Right renal pelvis (tissue), 4 donors: ENCODE results near the gene ACIN1. TPM values are rescaled to one million over a fixed set of nuclear protein-coding genes. Genes with fewer than 3 reads are reported as not detected.

ENCODE experiments used
- DNase-seq, 4 donors: peaks; one replicate each; pipeline ENCODE4 v3.0.0-alpha.2; 2013; ENCODE audit warnings: low read depth in 4 of 4, low spot score in 3 of 4, missing footprints in 1 of 4
- polyA plus RNA-seq, 4 donors: library from polyadenylated mRNA; unstranded; fragments of 120-200 nt; gene quantifications; one replicate each; pipeline ENCODE4 v1.2.1, GENCODE V29; 2013; ENCODE audit not compliant: insufficient read length in 4 of 4

Gene ACIN1
- polyA plus RNA-seq, 4 donors = 218 to 267 (median 225) TPM

- DNase-seq = no peak
Observed at GRCh38 chr14:23062002-23062401, 32.9 kb downstream of the ACIN1 start.

GRCh38 chr14:23060536-23061260, 34.2 kb downstream of the ACIN1 start:
- no peak for DNase-seq

GRCh38 chr14:23058654-23059504, 36.1 kb downstream of the ACIN1 start:
- DNase-seq = no peak

- DNase-seq = peak; percentile 80 to 88 (median 86)
Observed at GRCh38 chr14:23057757-23058653, 36.9 kb downstream of the ACIN1 start.

GRCh38 chr14:23056956-23057756, 37.8 kb downstream of the ACIN1 start, which contains the start of gene CDH24:
CDH24 (minus strand) TSS chr14:23057520; CDS start chr14:23055733, 1,787 bp downstream.
- DNase-seq = peak in 3 of 4 donors; percentile 64 to 73 (median 69)

DNA sequence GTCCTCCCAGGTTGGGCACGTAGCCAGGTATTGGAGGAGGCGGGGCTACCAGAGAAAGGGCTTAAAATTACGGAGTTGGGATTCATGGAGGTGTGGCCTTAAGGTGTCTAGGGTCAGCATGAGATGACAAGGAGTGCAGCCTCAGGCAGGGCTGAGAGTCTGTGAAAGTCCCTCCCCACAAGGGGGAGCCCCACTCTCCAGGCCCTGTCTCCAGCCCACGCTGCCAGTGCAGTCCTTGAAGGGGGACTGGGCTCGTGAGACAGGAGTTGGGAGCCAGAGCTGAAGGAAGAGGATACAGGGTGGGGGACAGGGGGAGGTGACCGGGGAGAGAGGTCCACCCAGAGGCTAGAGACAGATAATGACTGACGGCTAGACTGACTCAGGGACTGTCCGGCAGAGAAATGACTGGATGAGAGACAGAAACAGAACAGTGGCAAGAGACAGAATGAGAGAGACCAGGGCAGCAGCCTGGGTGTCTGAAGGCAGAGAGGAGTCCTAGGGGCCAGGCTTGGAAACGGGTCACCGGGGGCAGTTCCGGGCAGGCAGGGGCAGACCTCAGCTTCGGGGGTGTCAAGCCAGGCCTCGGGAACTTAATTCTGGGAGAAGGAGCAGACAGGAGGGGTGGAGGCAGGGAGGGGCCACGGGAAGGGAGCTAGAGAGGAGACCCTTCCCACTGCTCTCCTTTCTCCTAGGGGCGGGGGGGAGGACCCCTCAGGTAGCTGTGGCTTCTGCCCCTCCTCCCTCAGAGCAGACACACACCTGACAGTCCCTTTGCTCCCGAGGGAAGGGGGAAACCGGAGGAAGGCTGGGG, 38.6 kb downstream of the ACIN1 start:
- DNase-seq = no peak

GRCh38 chr14:23055621-23056144, 39.3 kb downstream of the ACIN1 start:
- DNase-seq = no peak

GRCh38 chr14:23055147-23055550, 39.8 kb downstream of the ACIN1 start:
- no peak for DNase-seq

DNA sequence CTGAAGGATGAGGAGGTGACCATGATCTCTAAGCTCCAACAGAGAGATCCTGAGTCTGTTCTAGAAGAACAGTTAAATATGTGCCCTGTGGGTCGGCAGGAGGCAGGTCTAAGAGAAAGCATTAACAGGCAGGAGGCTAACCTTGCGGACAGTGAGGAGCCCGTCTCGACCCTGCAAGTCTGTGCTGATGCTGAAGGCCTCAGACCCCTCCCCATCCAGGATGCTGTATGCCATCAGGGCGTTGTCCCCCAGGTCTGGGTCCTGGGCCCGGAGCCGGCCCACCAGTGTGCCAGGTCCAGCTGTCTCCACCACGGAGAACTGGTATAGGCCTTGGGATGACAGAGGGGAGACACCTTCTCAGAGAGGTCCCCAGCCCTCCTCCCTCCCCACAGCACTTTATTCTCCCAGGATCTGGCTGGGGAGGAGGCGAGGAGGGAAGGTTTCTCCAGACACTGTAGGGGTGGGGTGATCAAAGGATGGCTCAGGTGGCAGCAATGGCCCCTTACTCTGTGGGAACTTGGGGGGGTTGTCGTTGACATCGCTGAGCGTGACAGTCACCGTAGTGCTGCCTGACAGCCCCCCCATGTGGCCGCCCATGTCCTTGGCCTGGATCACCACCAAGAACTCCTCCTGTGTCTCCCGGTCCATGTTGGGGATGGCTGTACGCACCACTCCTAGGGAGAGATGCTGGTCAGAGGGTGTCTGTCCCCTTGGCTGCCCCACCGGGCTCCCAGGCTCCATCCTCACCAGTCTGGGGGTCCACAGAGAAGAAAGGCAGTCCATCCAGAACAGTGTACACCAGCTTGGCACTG, 40.7 kb downstream of the ACIN1 start:
- DNase-seq = no peak

- no peak for DNase-seq
Observed at GRCh38 chr14:23053426-23053825, 41.5 kb downstream of the ACIN1 start.

- DNase-seq = no peak
Observed at GRCh38 chr14:23052671-23053070, 42.3 kb downstream of the ACIN1 start.

DNA sequence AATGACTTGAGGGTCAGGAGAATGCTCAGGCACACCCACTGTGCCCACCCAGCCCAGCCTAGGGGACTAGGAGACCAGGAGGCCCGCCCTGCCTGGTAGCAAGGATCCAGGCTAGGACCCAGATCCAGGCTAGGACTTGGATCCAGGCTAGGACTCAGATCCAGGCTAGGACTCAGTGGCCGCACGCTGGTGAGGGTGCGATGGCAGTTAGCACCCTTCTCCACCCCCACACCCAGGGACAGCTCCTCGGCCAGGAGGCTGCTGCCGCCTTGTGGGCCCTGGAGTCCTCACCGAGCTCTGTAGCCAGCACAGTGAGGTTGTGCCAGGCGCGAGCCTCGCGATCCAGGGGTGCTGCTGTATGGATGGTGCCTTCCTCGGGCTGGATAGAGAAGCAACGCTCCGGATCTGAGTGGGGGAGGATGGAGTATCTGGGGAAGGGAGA, 42.7 kb downstream of the ACIN1 start:
- no peak for DNase-seq

DNA sequence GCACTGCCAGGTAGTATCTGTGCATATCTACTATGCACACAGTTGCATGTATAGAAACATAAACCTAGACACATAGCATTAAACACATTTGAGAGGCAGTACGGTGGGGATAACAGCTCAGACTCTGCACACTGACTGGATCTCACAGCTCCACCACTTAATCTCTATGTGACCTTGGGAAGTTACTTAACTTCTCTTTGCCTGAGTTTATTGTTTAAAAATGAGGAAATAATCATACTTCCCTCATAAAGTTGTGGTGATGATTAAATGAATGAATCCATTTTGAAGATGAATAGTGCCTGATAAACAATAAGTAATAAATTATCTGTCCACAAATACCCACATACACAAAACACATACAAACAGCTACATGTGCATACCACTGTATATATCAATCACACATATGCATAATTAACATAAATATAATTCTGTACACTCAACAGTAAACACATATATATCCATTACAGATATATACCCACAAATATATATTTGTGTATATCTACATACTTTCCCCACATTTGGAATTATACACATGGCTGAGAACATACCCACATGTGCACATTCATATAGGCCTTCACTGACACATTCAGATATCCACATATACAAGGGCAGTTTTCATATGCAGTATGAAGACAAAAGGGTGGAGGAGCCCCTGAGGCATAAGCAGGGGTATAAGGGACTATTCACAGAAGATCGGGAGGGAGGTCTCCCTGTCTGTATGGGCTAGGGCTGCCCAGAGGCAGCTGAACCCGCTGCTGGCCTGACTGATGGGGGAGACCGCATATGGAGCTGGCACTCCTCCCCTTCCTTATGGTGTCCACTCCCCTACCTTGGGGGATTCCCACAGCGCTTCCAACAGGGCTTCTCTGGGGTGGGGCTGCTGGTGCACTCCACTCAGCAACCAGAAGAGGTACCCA, 43.5 kb downstream of the ACIN1 start:
- no peak for DNase-seq

DNA sequence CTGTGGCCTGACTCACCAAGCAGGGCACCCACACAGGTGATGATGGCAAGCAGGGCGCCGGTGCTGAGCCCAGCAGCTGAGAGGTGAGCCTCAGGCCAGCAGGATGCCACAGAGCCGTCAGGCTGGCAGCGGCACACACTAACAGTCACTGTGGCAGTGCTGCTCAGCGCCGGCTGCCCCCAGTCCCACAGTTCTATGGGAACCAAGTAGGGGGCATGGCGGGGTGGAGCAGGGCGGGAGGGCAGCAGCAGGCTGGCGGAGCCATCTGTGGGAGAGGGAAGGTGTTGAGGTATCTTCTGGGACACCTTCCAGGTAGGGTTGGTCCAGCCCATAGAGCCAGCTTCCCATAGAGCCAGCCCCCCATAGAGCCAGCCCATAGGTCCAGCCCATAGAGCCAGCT, 45.9 kb downstream of the ACIN1 start:
- DNase-seq = no peak

DNA sequence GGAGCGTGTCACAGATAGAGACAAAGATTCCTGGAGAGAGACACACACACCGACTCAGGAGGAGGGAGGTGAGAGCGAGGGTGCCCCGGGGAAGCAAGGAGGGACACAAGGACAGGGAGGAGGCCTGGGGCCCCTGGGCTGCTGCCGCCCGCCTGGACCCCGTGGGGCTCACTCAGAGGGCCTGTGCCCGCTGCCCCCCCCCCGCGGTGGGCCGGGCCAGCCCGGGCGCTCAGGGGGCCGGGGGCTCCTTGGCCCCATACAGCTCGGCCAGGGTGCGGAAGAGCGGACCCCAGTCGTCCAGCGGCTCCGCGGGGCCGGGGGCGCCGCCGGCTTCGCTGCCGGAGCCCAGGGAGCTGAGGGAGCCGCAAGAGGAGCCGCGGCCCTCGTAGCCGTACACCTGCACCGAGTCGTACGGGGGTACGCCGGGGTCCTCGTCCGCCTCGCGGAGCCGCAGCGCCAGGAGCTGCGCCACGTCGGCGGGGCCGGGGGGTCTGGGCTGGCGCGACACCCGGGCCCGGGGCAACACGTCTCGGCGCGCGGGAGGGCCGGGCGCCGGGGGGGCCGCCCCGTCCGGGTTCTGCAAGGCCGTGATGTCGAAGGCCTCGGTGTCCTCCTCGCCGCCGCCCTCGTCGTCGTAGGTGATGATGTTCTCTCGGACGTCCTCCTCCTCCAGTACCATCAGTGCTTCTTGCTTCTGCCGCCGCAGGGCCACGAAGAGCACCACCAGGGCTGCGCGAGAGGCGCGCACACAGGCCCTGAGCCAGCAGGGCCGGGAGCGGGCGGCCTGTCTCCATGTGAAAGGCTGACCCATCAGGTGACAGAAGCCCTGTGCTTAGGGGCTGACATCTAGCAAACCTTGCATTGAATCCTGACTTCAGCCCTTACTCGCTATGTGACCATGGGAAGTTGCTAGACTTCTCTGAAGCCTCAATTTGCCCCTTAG, 46.9 kb downstream of the ACIN1 start:
- no peak for DNase-seq
